Activated B cell treated with CpG ODN at 0.5 μM for 24 hours (primary cell): ENCODE data around the gene SIPA1. TPM values are rescaled to one million over a fixed set of nuclear protein-coding genes. Genes with fewer than 3 reads are reported as not detected.
A peak's percentile ranks its signal among the peaks of the same experiment; 100 is the strongest.

ENCODE experiments used
- ATAC-seq: fragments of 200-7000 bp; cut with Tn5 transposase; one replicate; pipeline ENCODE4 v1.10.0; 2021; ENCODE audit warnings: low read depth, mild to moderate bottlenecking, moderate library complexity
- CTCF ChIA-PET: fragments of 350-600 bp; sonication (Branson Sonifier 250); formaldehyde crosslinking; loops from one replicate; lab custom pipeline; 2021; ENCODE audit warnings: antibody characterized with exemption; lab: Charles Lee
- POLR2A ChIA-PET: fragments of 350-600 bp; sonication (Branson Sonifier 250); formaldehyde crosslinking; loops from one replicate; lab custom pipeline; 2021; ENCODE audit warnings: antibody characterized with exemption; lab: Charles Lee
- DNase-seq: peaks from one replicate; pipeline ENCODE4 v3.0.0; 2022
- H3K27ac Mint-ChIP-seq: one replicate; pipeline ENCODE4 v1.8.0; 2020; ENCODE audit warnings: mixed read lengths
- H3K27me3 Mint-ChIP-seq: one replicate; pipeline ENCODE4 v1.8.0; 2021; ENCODE audit warnings: mixed read lengths
- H3K36me3 Mint-ChIP-seq: one replicate; pipeline ENCODE4 v1.8.0; 2021; ENCODE audit warnings: low read depth, mixed read lengths
- H3K4me1 Mint-ChIP-seq: one replicate; pipeline ENCODE4 v1.8.0; 2021; ENCODE audit warnings: mixed read lengths
- H3K4me3 Mint-ChIP-seq: one replicate; pipeline ENCODE4 v1.8.0; 2020; ENCODE audit warnings: mild to moderate bottlenecking, mixed read lengths
- H3K9me3 Mint-ChIP-seq: one replicate; pipeline ENCODE4 v1.8.0; 2020; ENCODE audit warnings: mixed read lengths
- CTCF ChIP-seq: fragments of 200-600 bp; IDR thresholded peaks from one replicate; pipeline ENCODE4 v1.8.0; 2022; ENCODE audit warnings: antibody characterized with exemption, mild to moderate bottlenecking
- intact Hi-C: fragments of 100-400 bp; cut with micrococcal nuclease; formaldehyde crosslinking; loops from one replicate; pipeline ENCODE4 v1.15.1; 2024
- total RNA-seq: library from RNA; stranded (reverse); gene quantifications from 2 replicates; pipeline ENCODE4 v1.2.3, GENCODE V29; 2022

SIPA1 gene
- 236 and 252 TPM in 2 replicates for total RNA-seq

GRCh38 chr11:65637794-65638419, at the start of gene SIPA1:
TSS of gene SIPA1 (plus strand) at chr11:65638101. CDS start at chr11:65640922, 2,821 bp downstream.
- Mint-ChIP-seq H3K27me3 (no peaks in the 10 kb centered on the region), H3K36me3 (peaks cover 50% of the 10 kb centered on the region), H3K4me1 (peaks cover 51% of the 10 kb centered on the region), H3K9me3 (no peaks in the 10 kb centered on the region), H3K4me3 (peak within 1 kb of the TSS; percentile 94), H3K27ac (peak within 1 kb of the TSS; percentile 96)
- intact Hi-C loops, result loop anchor here (1.0 kb wide), 1 partner anchor 12 kb away; no protein-coding TSS in a partner anchor
- ChIA-PET POLR2A (interaction anchor here (0.6 to 16.1 kb wide), 25 partner anchors 12 to 415 kb away, joined by 3 to 617 read pairs (median 5); partner anchors contain the start of genes AP5B1, BANF1, CCDC85B and CFL1), CTCF (interaction anchor here (1.1 to 3.7 kb wide), 8 partner anchors 12 to 221 kb away, joined by 3 to 29 read pairs (median 5); partner anchors contain the start of genes CFL1, FAM89B, PCNX3 and RELA)
- ATAC-seq (peak; percentile 35), DNase-seq (peak; percentile 86)
- no peak for TF ChIP-seq CTCF

GRCh38 chr11:65588199-65589054, 49.5 kb upstream of the SIPA1 start:
- peak; percentile 38 for TF ChIP-seq CTCF
- peak overlapping the region; percentile 70 for H3K4me3 Mint-ChIP-seq
- H3K36me3 Mint-ChIP-seq, result peaks cover 34% of the 10 kb centered on the region
- peak; percentile 80 for ATAC-seq
- no peaks in the 10 kb centered on the region for H3K27me3 Mint-ChIP-seq
- H3K9me3 Mint-ChIP-seq, result no peaks in the 10 kb centered on the region
- intact Hi-C loops, result loop anchor here (1.0 to 5.0 kb wide), 4 partner anchors 14 to 206 kb away; partner anchors contain the start of genes MAP3K11 and SLC25A45
- CTCF ChIA-PET, result interaction anchor here (0.6 to 5.9 kb wide), 13 partner anchors 9 to 273 kb away, joined by 3 to 67 read pairs (median 4); partner anchors contain the start of genes EHBP1L1, FAM89B and ZNRD2
- peak; percentile 76 for DNase-seq
- POLR2A ChIA-PET, result interaction anchor here (0.5 to 11.1 kb wide), 28 partner anchors 8 to 1872 kb away, joined by 3 to 239 read pairs (median 4); partner anchors contain the start of genes EHBP1L1, FAM89B, MALAT1 and MAP3K11
- H3K4me1 Mint-ChIP-seq, result peaks cover 44% of the 10 kb centered on the region
- peak overlapping the region; percentile 96 for H3K27ac Mint-ChIP-seq

- Mint-ChIP-seq H3K27ac (peak overlapping the region; percentile 96), H3K27me3 (no peaks in the 10 kb centered on the region), H3K9me3 (no peaks in the 10 kb centered on the region), H3K36me3 (peaks cover 27% of the 10 kb centered on the region), H3K4me3 (no peak overlapping the region), H3K4me1 (peaks cover 43% of the 10 kb centered on the region)
- DNase-seq, result no peak
- POLR2A ChIA-PET, result interaction anchor here (0.6 to 11.1 kb wide), 15 partner anchors 13 to 389 kb away, joined by 3 to 239 read pairs (median 6); partner anchors contain the start of genes DPF2, EHBP1L1, FAM89B and MALAT1
- intact Hi-C loops, result loop anchor here (5.0 kb wide), 1 partner anchor 207 kb away; the partner anchor contains the start of gene SLC25A45
- no peak for TF ChIP-seq CTCF
- ATAC-seq, result peak; percentile 41
- CTCF ChIA-PET, result interaction anchor here (0.8 to 5.9 kb wide), 7 partner anchors 13 to 54 kb away, joined by 3 to 67 read pairs (median 13); partner anchors contain the start of genes EHBP1L1, FAM89B and ZNRD2
Measured at GRCh38 chr11:65589444-65590239, 48.3 kb upstream of the SIPA1 start.

GRCh38 chr11:65590240-65590738, 47.6 kb upstream of the SIPA1 start:
- H3K36me3 Mint-ChIP-seq, result peaks cover 27% of the 10 kb centered on the region
- DNase-seq (no peak), ATAC-seq (no peak)
- ChIA-PET CTCF (interaction anchor here (0.8 to 5.9 kb wide), 6 partner anchors 14 to 49 kb away, joined by 3 to 67 read pairs (median 29); partner anchors contain the start of genes EHBP1L1, FAM89B and ZNRD2), POLR2A (interaction anchor here (0.8 to 11.1 kb wide), 12 partner anchors 14 to 257 kb away, joined by 3 to 239 read pairs (median 6); partner anchors contain the start of genes DPF2, EHBP1L1, FAM89B and MALAT1)
- intact Hi-C loops, result no loop called here
- H3K27me3 Mint-ChIP-seq, result no peaks in the 10 kb centered on the region
- H3K9me3 Mint-ChIP-seq, result no peaks in the 10 kb centered on the region
- H3K4me3 Mint-ChIP-seq, result no peak overlapping the region
- H3K4me1 Mint-ChIP-seq, result peaks cover 47% of the 10 kb centered on the region
- peak overlapping the region; percentile 47 for H3K27ac Mint-ChIP-seq
- no peak for TF ChIP-seq CTCF
